Neuronal stem cell (in vitro differentiated cells): ENCODE results near the gene RBMS3.

Source experiments
- DNase-seq: peaks from one replicate; pipeline ENCODE4 v3.0.0-alpha.2; 2013; ENCODE audit warnings: low spot score
- H2AFZ ChIP-seq: one replicate; pipeline ENCODE4 v1.6.1; 2013; ENCODE audit warnings: mild to moderate bottlenecking, low read length, inconsistent platforms
- H2AK5ac ChIP-seq: 2 replicates; pipeline ENCODE4 v1.6.1; 2013; ENCODE audit warnings: low read depth, mild to moderate bottlenecking, inconsistent platforms, low read length, moderate library complexity, mixed read lengths
- H2BK120ac ChIP-seq: 2 replicates; pipeline ENCODE4 v1.6.1; 2013; ENCODE audit warnings: low read depth, mild to moderate bottlenecking, inconsistent platforms, low read length, moderate library complexity, mixed read lengths
- H2BK12ac ChIP-seq: one replicate; pipeline ENCODE4 v1.6.1; 2013; ENCODE audit warnings: low read length, inconsistent platforms
- H2BK15ac ChIP-seq: 2 replicates; pipeline ENCODE4 v1.6.1; 2013; ENCODE audit warnings: mild to moderate bottlenecking, low read length, inconsistent platforms, mixed read lengths
- H2BK5ac ChIP-seq: one replicate; pipeline ENCODE4 v1.6.1; 2013; ENCODE audit warnings: inconsistent platforms, mild to moderate bottlenecking, low read length, moderate library complexity
- H3K14ac ChIP-seq: one replicate; pipeline ENCODE4 v1.6.1; 2013; ENCODE audit warnings: low read length, inconsistent platforms
- H3K18ac ChIP-seq: 2 replicates; pipeline ENCODE4 v1.6.1; 2013; ENCODE audit warnings: low read length, inconsistent platforms
- H3K23ac ChIP-seq: 2 replicates; pipeline ENCODE4 v1.6.1; 2013; ENCODE audit warnings: low read depth, mild to moderate bottlenecking, mixed read lengths, low read length, inconsistent platforms; ENCODE audit not compliant: poor library complexity
- H3K27ac ChIP-seq: replicated peaks from 3 replicates; pipeline ENCODE4 v1.5.1; 2013; ENCODE audit warnings: low read length, inconsistent platforms
- H3K27me3 ChIP-seq, 3 experiments: 2 replicates each; pipeline ENCODE4 v1.6.1; 2013; ENCODE audit warnings: low read length in 3 of 3, mild to moderate bottlenecking in 2 of 3, inconsistent platforms in 1 of 3, low read depth in 1 of 3, mixed read lengths in 1 of 3, moderate library complexity in 1 of 3; ENCODE audit not compliant: control insufficient read depth in 3 of 3, insufficient read depth in 3 of 3
- H3K36me3 ChIP-seq, 2 donors: replicated peaks in 1 of 2; 2 replicates each; pipeline ENCODE4 v1.6.1; 2013; ENCODE audit warnings: low read length in 2 of 2; ENCODE audit not compliant: control insufficient read depth in 2 of 2, insufficient read depth in 2 of 2
- H3K4ac ChIP-seq: 2 replicates; pipeline ENCODE4 v1.6.1; 2013; ENCODE audit warnings: inconsistent platforms, mild to moderate bottlenecking, low read length, moderate library complexity
- H3K4me1 ChIP-seq, 2 donors: 1 replicate in 1 of 2; 2 replicates in 1 of 2; pipeline ENCODE4 v1.6.1; 2013; ENCODE audit warnings: low read length in 2 of 2, low read depth in 1 of 2; ENCODE audit not compliant: control insufficient read depth in 2 of 2, insufficient read depth in 1 of 2
- H3K4me2 ChIP-seq: one replicate; pipeline ENCODE4 v1.6.1; 2013; ENCODE audit warnings: mild to moderate bottlenecking, low read length, inconsistent platforms; ENCODE audit not compliant: insufficient read depth, poor library complexity, severe bottlenecking
- H3K4me3 ChIP-seq, 2 donors: 2 replicates each; pipeline ENCODE4 v1.5.1; 2013; ENCODE audit warnings: low read length in 2 of 2, mild to moderate bottlenecking in 2 of 2, inconsistent platforms in 1 of 2, moderate library complexity in 1 of 2
- H3K79me1 ChIP-seq: one replicate; pipeline ENCODE4 v1.6.1; 2013; ENCODE audit warnings: low read depth, mild to moderate bottlenecking, inconsistent platforms, low read length, moderate library complexity
- H3K9ac ChIP-seq: one replicate; pipeline ENCODE4 v1.6.1; 2013; ENCODE audit warnings: mild to moderate bottlenecking, low read depth, low read length, inconsistent platforms; ENCODE audit not compliant: poor library complexity
- H3K9me3 ChIP-seq, 2 donors: replicated peaks in 1 of 2; 2 replicates each; pipeline versions ENCODE3 to v1.6.1; 2013; ENCODE audit warnings: low read length in 2 of 2, mild to moderate bottlenecking in 2 of 2, inconsistent platforms in 1 of 2, low read depth in 1 of 2, mixed read lengths in 1 of 2, moderate library complexity in 1 of 2; ENCODE audit not compliant: control insufficient read depth in 2 of 2, insufficient read depth in 1 of 2
- H4K8ac ChIP-seq: one replicate; pipeline ENCODE4 v1.6.1; 2013; ENCODE audit warnings: low read depth, mild to moderate bottlenecking, inconsistent platforms, low read length, moderate library complexity
- H4K91ac ChIP-seq: one replicate; pipeline ENCODE4 v1.6.1; 2013; ENCODE audit warnings: low read length, low read depth, mild to moderate bottlenecking, inconsistent platforms; ENCODE audit not compliant: poor library complexity
- WGBS, 2 donors: extraction: QIAGEN DNeasy Blood & Tissue Kit; methylation state at CpG; one replicate each; pipeline ENCODE4 v1.1.7; 2013; ENCODE audit warnings: missing lambda C conversion rate in 2 of 2, mixed read lengths in 1 of 2; ENCODE audit not compliant: insufficient read length in 2 of 2, insufficient replicate concordance in 1 of 2; ENCODE audit errors: extremely low coverage in 2 of 2; 5-methylcytosine and 5-hydroxymethylcytosine counted together

The RBMS3 gene

DNA sequence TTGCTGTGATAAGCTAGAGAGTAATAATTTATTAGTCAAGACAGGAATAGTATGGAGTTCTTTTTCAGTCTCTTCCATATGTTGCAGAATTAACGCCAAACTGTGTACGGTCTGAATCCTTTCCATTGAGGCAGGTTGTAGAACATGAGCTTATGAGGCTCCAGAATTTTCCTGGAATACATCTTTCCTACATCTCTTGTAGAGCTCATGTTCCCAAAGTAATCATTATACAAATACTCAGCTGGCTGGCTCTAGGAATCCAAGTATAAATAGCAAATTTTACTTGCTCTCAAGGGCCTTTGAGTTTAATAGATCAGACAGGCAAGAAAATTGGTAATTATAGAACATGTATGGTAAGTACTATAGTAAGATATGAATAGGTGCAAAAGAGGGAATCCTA lies 419.4 kb downstream of the RBMS3 start:
- H3K4ac ChIP-seq: no peak overlapping the region
- H3K79me1 ChIP-seq: no peaks in the 10 kb centered on the region
- H4K8ac ChIP-seq: no peak overlapping the region
- H3K23ac ChIP-seq: no peak overlapping the region
- no peak overlapping the region for H2BK5ac ChIP-seq
- no peak overlapping the region for H3K4me3 ChIP-seq
- no peaks in the 10 kb centered on the region for H3K27me3 ChIP-seq
- no CpG with 5 or more reads among the region's 2 CpGs for WGBS, 2 donors
- H3K9ac ChIP-seq: no peak overlapping the region
- H3K9me3 ChIP-seq: peaks cover 4 to 5% of the 10 kb centered on the region in 2 donors
- no peak overlapping the region for H3K27ac ChIP-seq
- no peaks in the 10 kb centered on the region for H3K36me3 ChIP-seq
- H3K4me2 ChIP-seq: no peak overlapping the region
- H2BK120ac ChIP-seq: no peak overlapping the region
- H3K14ac ChIP-seq: no peak overlapping the region
- H3K4me1 ChIP-seq: peaks cover 3% of the 10 kb centered on the region in 2 donors
- no peak overlapping the region for H2AK5ac ChIP-seq
- DNase-seq: no peak
- H2BK12ac ChIP-seq: no peak overlapping the region
- H4K91ac ChIP-seq: no peak overlapping the region
- H2AFZ ChIP-seq: no peak overlapping the region
- H2BK15ac ChIP-seq: no peak overlapping the region
- H3K18ac ChIP-seq: no peak overlapping the region

- Histone ChIP-seq H3K79me1 (no peaks in the 10 kb centered on the region), H3K36me3 (no peaks in the 10 kb centered on the region), H3K23ac (no peak overlapping the region), H3K9ac (no peak overlapping the region), H2BK5ac (no peak overlapping the region), H2BK15ac (no peak overlapping the region), H2BK12ac (no peak overlapping the region), H3K4me1 (peaks cover 0 to 6% of the 10 kb centered on the region in 2 donors), H3K4me3 (no peak overlapping the region), H3K27ac (no peak overlapping the region), H2AK5ac (peak overlapping the region; percentile 70), H3K4me2 (no peak overlapping the region), H4K91ac (no peak overlapping the region), H2AFZ (no peak overlapping the region), H3K27me3 (no peaks in the 10 kb centered on the region), H2BK120ac (no peak overlapping the region), H3K18ac (no peak overlapping the region), H4K8ac (no peak overlapping the region), H3K14ac (no peak overlapping the region), H3K9me3 (peaks cover 4 to 5% of the 10 kb centered on the region in 2 donors), H3K4ac (no peak overlapping the region)
- WGBS, 2 donors: no CpG with 5 or more reads among the region's 41 CpGs
- DNase-seq: no peak
Measured at GRCh38 chr3:29701326-29701983, 420.6 kb downstream of the RBMS3 start.

DNA sequence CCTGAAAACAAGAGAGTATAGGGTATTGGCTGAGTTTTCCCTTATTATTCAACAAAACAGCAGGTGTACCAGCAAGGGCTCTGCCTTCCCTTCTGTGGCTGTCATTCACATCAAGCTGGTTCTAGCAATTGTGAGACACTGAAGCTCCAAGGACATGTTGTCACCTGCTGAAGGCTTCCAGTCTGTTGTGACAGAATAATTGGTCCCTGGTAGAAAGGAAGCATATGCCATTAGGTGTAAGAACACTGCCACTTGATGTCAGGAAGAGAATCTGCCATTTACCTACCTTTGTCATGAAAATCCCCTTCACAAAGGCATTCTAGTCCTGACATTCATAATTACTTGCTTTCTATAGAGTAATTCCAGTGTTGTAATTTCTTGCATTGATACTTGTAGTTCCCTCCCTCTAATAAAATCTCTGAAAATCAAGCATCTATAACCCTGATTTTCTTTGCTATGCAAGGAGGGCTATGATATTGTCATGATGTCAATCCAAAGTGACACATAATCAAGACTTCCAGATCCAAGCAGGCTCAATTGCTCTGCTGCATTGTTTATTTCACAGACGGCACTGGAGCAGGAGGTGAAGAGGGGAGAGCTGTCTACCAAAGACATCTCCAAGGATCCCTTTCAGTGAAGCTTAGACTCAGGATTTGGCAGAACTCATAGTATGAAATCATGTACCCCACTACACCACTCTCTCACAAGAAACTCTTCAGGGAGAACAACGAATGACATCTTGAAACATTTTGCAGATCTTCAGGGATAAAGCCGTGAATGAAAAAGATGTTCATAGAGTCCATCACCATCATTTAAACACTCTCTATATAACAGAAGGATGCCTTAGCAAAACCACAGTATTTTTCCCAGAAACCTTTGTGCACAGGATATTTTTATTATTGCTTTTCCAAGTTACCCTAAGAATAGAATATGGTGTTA lies 425.3 kb downstream of the RBMS3 start:
- H3K36me3 ChIP-seq: no peaks in the 10 kb centered on the region
- no peak overlapping the region for H2BK15ac ChIP-seq
- H3K4me2 ChIP-seq: no peak overlapping the region
- no peak overlapping the region for H3K14ac ChIP-seq
- WGBS, 2 donors: no CpG with 5 or more reads among the region's 3 CpGs
- H3K9ac ChIP-seq: no peak overlapping the region
- no peaks in the 10 kb centered on the region for H3K79me1 ChIP-seq
- H3K9me3 ChIP-seq: peaks cover 0 to 4% of the 10 kb centered on the region in 2 donors
- H2BK120ac ChIP-seq: no peak overlapping the region
- no peak overlapping the region for H3K4me3 ChIP-seq
- H2AFZ ChIP-seq: no peak overlapping the region
- no peak overlapping the region for H2AK5ac ChIP-seq
- H3K27ac ChIP-seq: no peak overlapping the region
- H3K4me1 ChIP-seq: peaks cover 0 to 9% of the 10 kb centered on the region in 2 donors
- DNase-seq: no peak
- no peak overlapping the region for H3K18ac ChIP-seq
- H3K27me3 ChIP-seq: no peaks in the 10 kb centered on the region
- no peak overlapping the region for H4K8ac ChIP-seq
- H2BK5ac ChIP-seq: no peak overlapping the region
- no peak overlapping the region for H2BK12ac ChIP-seq
- H3K4ac ChIP-seq: no peak overlapping the region
- no peak overlapping the region for H3K23ac ChIP-seq
- no peak overlapping the region for H4K91ac ChIP-seq

DNA sequence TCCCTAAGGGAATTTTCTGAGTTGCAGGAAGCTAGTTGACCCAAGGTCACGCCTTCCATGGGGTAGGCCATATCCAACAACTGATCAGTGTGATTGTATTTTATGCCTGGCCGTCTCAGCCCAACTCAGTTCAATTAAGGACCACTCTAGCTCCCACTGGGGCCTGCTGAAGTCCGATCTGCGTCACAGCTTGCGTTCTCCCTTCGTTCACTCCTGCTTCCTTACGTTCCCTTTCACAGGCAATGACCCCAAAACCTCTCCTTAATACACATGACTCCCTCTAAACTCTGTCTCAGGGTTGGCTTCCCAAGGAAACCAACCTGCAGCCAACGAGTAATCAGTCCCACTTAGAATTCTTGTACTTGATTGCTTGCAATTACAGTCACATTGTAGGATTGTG lies 428.0 kb downstream of the RBMS3 start:
- WGBS, 2 donors: no CpG with 5 or more reads among the region's 8 CpGs
- H2BK15ac ChIP-seq: no peak overlapping the region
- no peaks in the 10 kb centered on the region for H3K79me1 ChIP-seq

More for the DNA sequence above, 428.0 kb downstream of the RBMS3 start:
- H4K91ac ChIP-seq: no peak overlapping the region
- H2AK5ac ChIP-seq: no peak overlapping the region
- no peak for DNase-seq
- no peak overlapping the region for H3K14ac ChIP-seq
- H3K18ac ChIP-seq: no peak overlapping the region
- no peak overlapping the region for H3K4me2 ChIP-seq
- H2BK120ac ChIP-seq: no peak overlapping the region
- H3K27me3 ChIP-seq: no peaks in the 10 kb centered on the region
- H3K9me3 ChIP-seq: no peaks in the 10 kb centered on the region
- no peak overlapping the region for H2BK5ac ChIP-seq
- no peak overlapping the region for H3K4me3 ChIP-seq
- no peak overlapping the region for H2BK12ac ChIP-seq
- no peak overlapping the region for H3K9ac ChIP-seq
- no peaks in the 10 kb centered on the region for H3K36me3 ChIP-seq
- no peak overlapping the region for H3K23ac ChIP-seq
- no peak overlapping the region for H3K27ac ChIP-seq
- peak overlapping the region; percentile 12 for H2AFZ ChIP-seq
- no peak overlapping the region for H3K4ac ChIP-seq
- peaks cover 0 to 9% of the 10 kb centered on the region in 2 donors for H3K4me1 ChIP-seq
- H4K8ac ChIP-seq: no peak overlapping the region
